ENCODE measurements around the gene SLF2. TPM values are rescaled to one million over a fixed set of nuclear protein-coding genes. Genes with fewer than 3 reads are reported as not detected.

SLF2 gene
- total and polyA plus RNA-seq, 2 of the 8 experiments (the other 6 are each of a cell fraction or from before 2014, with no cell fraction given): 5.5 to 20.9 TPM

- Histone ChIP-seq H2BK5ac (ENCODE audit: low read depth, low read length) (no peak overlapping the region), H4K5ac (ENCODE audit: insufficient read length, low read depth, low read length) (no peak overlapping the region), H4K8ac (ENCODE audit: extremely low read depth, insufficient read depth, low read length) (no peak overlapping the region), H3K9ac (replicated peaks in 1 of 4; ENCODE audit: extremely low read depth in 1 of 4, low read depth in 3 of 4, low read length in 3 of 4) (no peak overlapping the region), H2BK12ac (ENCODE audit: low read depth, low read length) (no peak overlapping the region), H3K27me3 (replicated peaks in 1 of 4; ENCODE audit: control insufficient read depth in 3 of 4, extremely low read depth in 1 of 4, insufficient read depth in 3 of 4, low read length in 3 of 4) (no peaks in the 10 kb centered on the region), H3K18ac (ENCODE audit: extremely low read depth, low read length) (no peak overlapping the region), H3K56ac (replicated peaks; ENCODE audit: insufficient read length, low read depth, low read length) (no peak overlapping the region), H2BK15ac (ENCODE audit: low read length) (no peak overlapping the region), H3K23me2 (ENCODE audit: low read depth, low read length) (no peaks in the 10 kb centered on the region; the same call in 1 of the 2 replicates), H4K91ac (replicated peaks; ENCODE audit: insufficient read length, low read length) (no peak overlapping the region), H3K4me2 (ENCODE audit: insufficient read depth in 1 of 2, low read depth in 2 of 2, low read length in 2 of 2) (no peak overlapping the region), H2BK120ac (replicated peaks; ENCODE audit: low read depth, low read length) (no peak overlapping the region), H3K79me1 (ENCODE audit: low read depth, low read length) (no peaks in the 10 kb centered on the region), H3K9me3 (ENCODE audit: insufficient read depth in 2 of 2, low read depth in 1 of 2, low read length in 1 of 2) (no peaks in the 10 kb centered on the region), H3K4ac (replicated peaks; ENCODE audit: insufficient read length, low read depth, low read length) (no peak overlapping the region), H3K23ac (ENCODE audit: insufficient read length) (no peak overlapping the region), H3K4me1 (replicated peaks in 1 of 4; ENCODE audit: control insufficient read depth in 3 of 4, insufficient read depth in 4 of 4, low read length in 3 of 4) (peaks cover 0 to 8% (median 3%) of the 10 kb centered on the region in 4 experiments; a peak in 3 of 7 replicates), H3K4me3 (ENCODE audit: extremely low read depth in 1 of 4, insufficient read depth in 2 of 4, low read depth in 3 of 4, low read length in 4 of 4) (no peak overlapping the region), H4K20me1 (replicated peaks in 1 of 2; ENCODE audit: control insufficient read depth in 1 of 2, insufficient read depth in 2 of 2, low read length in 2 of 2) (no peaks in the 10 kb centered on the region), H3K79me2 (ENCODE audit: control insufficient read depth in 1 of 2, insufficient read depth in 2 of 2, low read length in 2 of 2) (no peaks in the 10 kb centered on the region), H3K14ac (ENCODE audit: insufficient read length) (no peak overlapping the region), H2AK5ac (ENCODE audit: low read depth, low read length) (no peak overlapping the region), H2BK20ac (ENCODE audit: low read length) (no peak overlapping the region), H3K36me3 (ENCODE audit: control insufficient read depth in 2 of 4, insufficient read depth in 4 of 4, low read length in 3 of 4) (no peaks in the 10 kb centered on the region), H2AFZ (ENCODE audit: low read length) (peak overlapping the region; percentile 71; the same call in 1 of the 2 replicates), H3K27ac (ENCODE audit: low read depth, low read length) (no peak overlapping the region)
- FAIRE-seq (no peak), DNase-seq (ENCODE audit: low read depth in 1 of 2, low spot score in 2 of 2) (peak in 1 of 2 experiments; percentile 17)
- 84% methylated on average over 6 of the region's 6 CpGs; no CpG with 5 or more reads in 1 of the 2 experiments for WGBS, 2 experiments (ENCODE audit: extremely low coverage in 1 of 2, insufficient coverage in 1 of 2, insufficient read length in 1 of 2, insufficient replicate concordance in 2 of 2, low coverage in 1 of 2, low lambda C conversion rate in 2 of 2, missing lambda C conversion rate in 1 of 2)
- ChIA-PET CTCF (ENCODE audit: partially characterized antibody) (interaction anchor here (0.8 to 7.6 kb wide), 4 partner anchors 15 to 329 kb away, joined by 3 to 110 read pairs (median 8); no protein-coding TSS in a partner anchor), POLR2A (ENCODE audit: partially characterized antibody) (interaction anchor here (1.0 kb wide), 1 partner anchor 12 kb away, joined by 3 read pairs; no protein-coding TSS in a partner anchor)
- no peak for TF ChIP-seq RFX5 (IDR thresholded peaks at IDR 0.05; ENCODE audit: borderline replicate concordance, low read depth, low read length)
- TF ChIP-seq POLR2A (IDR thresholded peaks at IDR 0.05; ENCODE audit: control extremely low read depth in 1 of 2, low read depth in 2 of 2, low read length in 2 of 2): no peak
- TF ChIP-seq SIRT6 (IDR thresholded peaks at IDR 0.05; ENCODE audit: low read length): no peak
- TF ChIP-seq JUN (IDR thresholded peaks at IDR 0.05; ENCODE audit: low read depth, low read length): no peak
Observed at GRCh38 chr10:100890141-100890672, 22.6 kb upstream of the SLF2 start.
